IMR-90 (cell line): ENCODE results near the gene C1QL2. TPM values are rescaled to one million over a fixed set of nuclear protein-coding genes. Genes with fewer than 3 reads are reported as not detected.

Experiments
- ATAC-seq: fragments of 200-7000 bp; cut with Tn5 transposase; 2 replicates; pipeline ENCODE4 v1.9.1; 2020; ENCODE audit warnings: low read depth, mild to moderate bottlenecking, moderate library complexity
- BruUV-seq: library from RNA; stranded (reverse); fragments of 400-500 nt; replicated peaks from 2 replicates; lab custom pipeline; 2021; lab: Mats Ljungman, UMichigan
- CTCF ChIA-PET: fragments of 300-600 bp; formaldehyde crosslinking; extraction: SDS; loops from one replicate; lab custom pipeline; 2021; ENCODE audit warnings: antibody characterized with exemption; lab: Yijun Ruan, JAX
- POLR2A ChIA-PET: fragments of 300-600 bp; sonication (Branson Sonifier 250); formaldehyde crosslinking; loops from one replicate; lab custom pipeline; 2022; ENCODE audit warnings: antibody characterized with exemption; ENCODE audit not compliant: unreplicated experiment; lab: Charles Lee
- DNase-seq: peaks from one replicate; pipeline ENCODE4 v3.0.0; 2013
- H2AFZ ChIP-seq: replicated peaks from 2 replicates; pipeline ENCODE3; 2013; ENCODE audit warnings: low read length, mild to moderate bottlenecking; ENCODE audit not compliant: poor library complexity
- H2AK5ac ChIP-seq: 2 replicates; pipeline ENCODE4 v1.6.1; 2013; ENCODE audit warnings: low read depth, low read length, inconsistent platforms
- H2AK9ac ChIP-seq: replicated peaks from 2 replicates; pipeline ENCODE3; 2013; ENCODE audit warnings: mild to moderate bottlenecking, low read depth, low read length, moderate library complexity; ENCODE audit not compliant: poor library complexity
- H2BK120ac ChIP-seq: 2 replicates; pipeline ENCODE4 v1.6.1; 2013; ENCODE audit warnings: low read depth, low read length, inconsistent platforms
- H2BK15ac ChIP-seq: 3 replicates; pipeline ENCODE4 v1.6.1; 2013; ENCODE audit warnings: low read depth, low read length, inconsistent platforms
- H2BK20ac ChIP-seq: 2 replicates; pipeline ENCODE4 v1.6.1; 2013; ENCODE audit warnings: low read depth, mild to moderate bottlenecking, inconsistent platforms, low read length, moderate library complexity
- H2BK5ac ChIP-seq: 2 replicates; pipeline ENCODE4 v1.6.1; 2013; ENCODE audit warnings: mild to moderate bottlenecking, low read depth, low read length, inconsistent platforms; ENCODE audit not compliant: poor library complexity, severe bottlenecking
- H3K14ac ChIP-seq: replicated peaks from 2 replicates; pipeline ENCODE4 v1.6.1; 2013; ENCODE audit warnings: low read depth, low read length, inconsistent platforms
- H3K18ac ChIP-seq: 2 replicates; pipeline ENCODE4 v1.6.1; 2013; ENCODE audit warnings: low read depth, low read length, control low read depth
- H3K23ac ChIP-seq: 2 replicates; pipeline ENCODE4 v1.6.1; 2013; ENCODE audit warnings: low read depth, low read length, inconsistent platforms
- H3K27ac ChIP-seq: 2 replicates; pipeline ENCODE4 v1.5.1; 2013; ENCODE audit warnings: mild to moderate bottlenecking, control low read depth, low read length; ENCODE audit not compliant: insufficient read depth
- H3K27me3 ChIP-seq: 2 replicates; pipeline ENCODE4 v1.6.1; 2013; ENCODE audit warnings: low read length; ENCODE audit not compliant: control insufficient read depth, insufficient read depth
- H3K36me3 ChIP-seq: 2 replicates; pipeline ENCODE4 v1.6.1; 2013; ENCODE audit warnings: low read length, mixed read lengths; ENCODE audit not compliant: control insufficient read depth, insufficient read depth
- H3K4ac ChIP-seq: 2 replicates; pipeline ENCODE4 v1.6.1; 2013; ENCODE audit warnings: low read depth, low read length, inconsistent platforms
- H3K4me1 ChIP-seq: 2 replicates; pipeline ENCODE4 v1.6.1; 2013; ENCODE audit warnings: low read length, mixed read lengths; ENCODE audit not compliant: control insufficient read depth, insufficient read depth
- H3K4me2 ChIP-seq: 2 replicates; pipeline ENCODE4 v1.6.1; 2013; ENCODE audit warnings: low read depth, mild to moderate bottlenecking, control low read depth, low read length, moderate library complexity
- H3K4me3 ChIP-seq: 2 replicates; pipeline ENCODE4 v1.5.1; 2013; ENCODE audit warnings: low read depth, mild to moderate bottlenecking, control low read depth, low read length, moderate library complexity; ENCODE audit not compliant: insufficient read depth
- H3K56ac ChIP-seq: 2 replicates; pipeline ENCODE4 v1.6.1; 2013; ENCODE audit warnings: low read length, inconsistent platforms; ENCODE audit not compliant: insufficient read depth; ENCODE audit errors: extremely low read depth
- H3K79me1 ChIP-seq, 2 experiments: 2 replicates each; pipeline ENCODE4 v1.6.1; 2013; ENCODE audit warnings: low read length in 2 of 2, inconsistent platforms in 1 of 2, low read depth in 1 of 2
- H3K9ac ChIP-seq: 2 replicates; pipeline ENCODE4 v1.6.1; 2013; ENCODE audit warnings: low read depth, low read length, control low read depth
- H3K9me1 ChIP-seq: 2 replicates; pipeline ENCODE4 v1.6.1; 2013; ENCODE audit warnings: low read length, inconsistent platforms; ENCODE audit not compliant: insufficient read depth
- H3K9me3 ChIP-seq: 2 replicates; pipeline ENCODE4 v1.6.1; 2013; ENCODE audit warnings: low read length; ENCODE audit not compliant: control insufficient read depth, insufficient read depth
- H4K20me1 ChIP-seq: 2 replicates; pipeline ENCODE4 v1.6.1; 2013; ENCODE audit warnings: low read length, inconsistent platforms; ENCODE audit not compliant: insufficient read depth
- H4K5ac ChIP-seq: 2 replicates; pipeline ENCODE4 v1.6.1; 2013; ENCODE audit warnings: mild to moderate bottlenecking, low read depth, low read length, control low read depth
- H4K8ac ChIP-seq, 2 experiments: 2 replicates each; pipeline ENCODE4 v1.6.1; 2013; ENCODE audit warnings: low read depth in 2 of 2, low read length in 2 of 2, control low read depth in 1 of 2, inconsistent platforms in 1 of 2
- H4K91ac ChIP-seq: 2 replicates; pipeline ENCODE4 v1.6.1; 2013; ENCODE audit warnings: low read depth, low read length, inconsistent platforms; ENCODE audit not compliant: insufficient read depth
- BHLHE40 ChIP-seq: fragments of 150-350 bp; IDR thresholded peaks from 2 replicates; pipeline ENCODE4 v1.6.1; 2016; ENCODE audit warnings: mild to moderate bottlenecking, low read depth, low read length
- MXI1 ChIP-seq: IDR thresholded peaks from 2 replicates; pipeline ENCODE4 v1.6.1; 2012; ENCODE audit warnings: low read depth, mild to moderate bottlenecking, low read length, moderate library complexity, borderline replicate concordance
- NFE2L2 ChIP-seq: fragments of 150-350 bp; IDR thresholded peaks from 2 replicates; pipeline ENCODE4 v1.6.1; 2016; ENCODE audit warnings: low read depth, mild to moderate bottlenecking, low read length
- SMC3 ChIP-seq: fragments of 150-350 bp; IDR thresholded peaks from 2 replicates; pipeline ENCODE4 v1.6.1; 2016; ENCODE audit warnings: low read depth, mild to moderate bottlenecking, antibody characterized with exemption, low read length, moderate library complexity
- WGBS, 2 experiments: methylation state at CpG; one replicate each; pipeline versions ENCODE4 v1.1.5 to v1.1.7; 2013; ENCODE audit warnings: missing lambda C conversion rate in 2 of 2; ENCODE audit not compliant: insufficient read length in 1 of 2; ENCODE audit errors: extremely low coverage in 2 of 2; 5-methylcytosine and 5-hydroxymethylcytosine counted together
- dilution Hi-C: fragments of 300-500 bp; cut with HindIII; formaldehyde crosslinking; loops from one replicate; pipeline ENCODE4 v1.14.3; 2018; ENCODE audit warnings: low sequenced_read_pairs; ENCODE audit not compliant: unreplicated experiment
- in situ Hi-C: fragments of 300-500 bp; cut with MboI; formaldehyde crosslinking; loops from 3 replicates; pipeline ENCODE4 v1.14.3; 2019; ENCODE audit warnings: low sequenced_read_pairs, inconsistent platforms, mixed read lengths
- intact Hi-C: fragments of 100-400 bp; cut with micrococcal nuclease; formaldehyde crosslinking; loops from 2 replicates; pipeline ENCODE4 v1.10.0; 2022
- polyA plus RNA-seq, 3 experiments: library from polyadenylated mRNA; depleted of rRNA; stranded (reverse); fragments of >200 nt; gene quantifications; 2 replicates each; pipeline ENCODE4 v1.2.3, GENCODE V29; 2012; ENCODE audit warnings: low replicate concordance in 1 of 3
- total RNA-seq: library from RNA; depleted of rRNA; stranded (reverse); fragments of >200 nt; gene quantifications from 2 replicates; pipeline ENCODE4 v1.2.3, GENCODE V29; 2012

Gene C1QL2
- total and polyA plus RNA-seq, 2 of the 4 experiments (the other 2 are of a cell fraction), result not detected

GRCh38 chr2:119181391-119181790 is 22.8 kb upstream of the C1QL2 start:
- no peak overlapping the region for H2BK15ac ChIP-seq
- DNase-seq, result no peak
- dilution Hi-C loops (no loop called here), in situ Hi-C loops (no loop called here), intact Hi-C loops (no loop called here)
- ChIA-PET POLR2A (no interaction called here), CTCF (no interaction called here)
- H3K4me2 ChIP-seq, result no peak overlapping the region
- H3K4me1 ChIP-seq, result no peaks in the 10 kb centered on the region
- H2AFZ ChIP-seq, result no peak overlapping the region
- BruUV-seq, result no TSS peak
- H3K27ac ChIP-seq, result no peak overlapping the region
- H4K20me1 ChIP-seq, result no peaks in the 10 kb centered on the region
- no peak overlapping the region for H3K18ac ChIP-seq
- no peak overlapping the region for H2AK9ac ChIP-seq
- ATAC-seq, result no peak
- no peak overlapping the region for H3K4ac ChIP-seq
- H2AK5ac ChIP-seq, result no peak overlapping the region
- TF ChIP-seq SMC3, result no peak
- no peak for TF ChIP-seq BHLHE40
- no peak for TF ChIP-seq NFE2L2
- no peak for TF ChIP-seq MXI1
- H3K4me3 ChIP-seq, result no peak overlapping the region
- H3K9me1 ChIP-seq, result no peaks in the 10 kb centered on the region
- no peak overlapping the region for H3K56ac ChIP-seq
- H3K14ac ChIP-seq, result no peak overlapping the region
- no peaks in the 10 kb centered on the region for H3K36me3 ChIP-seq
- WGBS, 2 experiments, result 74% methylated on average over 7 of the region's 10 CpGs; no CpG with 5 or more reads in 1 of the 2 experiments
- no peaks in the 10 kb centered on the region for H3K9me3 ChIP-seq
- no peak overlapping the region for H4K5ac ChIP-seq
- H2BK5ac ChIP-seq, result no peak overlapping the region
- H4K8ac ChIP-seq, result no peak overlapping the region
- peaks cover under 1% of the 10 kb centered on the region; the same call in 1 of the 2 replicates for H3K27me3 ChIP-seq
- H3K23ac ChIP-seq, result no peak overlapping the region
- no peak overlapping the region for H2BK120ac ChIP-seq
- H4K91ac ChIP-seq, result no peak overlapping the region
- no peak overlapping the region for H3K9ac ChIP-seq
- H3K79me1 ChIP-seq, result no peaks in the 10 kb centered on the region
- H2BK20ac ChIP-seq, result no peak overlapping the region
